C1 segment of cervical spinal cord (tissue), 14 donors: Measurements from ENCODE around the gene GTF2A2.

Experiments
- DNase-seq, 14 donors: peaks; one replicate each; lab custom pipeline; 2025; lab: John Stamatoyannopoulos, UW

Gene GTF2A2

DNA sequence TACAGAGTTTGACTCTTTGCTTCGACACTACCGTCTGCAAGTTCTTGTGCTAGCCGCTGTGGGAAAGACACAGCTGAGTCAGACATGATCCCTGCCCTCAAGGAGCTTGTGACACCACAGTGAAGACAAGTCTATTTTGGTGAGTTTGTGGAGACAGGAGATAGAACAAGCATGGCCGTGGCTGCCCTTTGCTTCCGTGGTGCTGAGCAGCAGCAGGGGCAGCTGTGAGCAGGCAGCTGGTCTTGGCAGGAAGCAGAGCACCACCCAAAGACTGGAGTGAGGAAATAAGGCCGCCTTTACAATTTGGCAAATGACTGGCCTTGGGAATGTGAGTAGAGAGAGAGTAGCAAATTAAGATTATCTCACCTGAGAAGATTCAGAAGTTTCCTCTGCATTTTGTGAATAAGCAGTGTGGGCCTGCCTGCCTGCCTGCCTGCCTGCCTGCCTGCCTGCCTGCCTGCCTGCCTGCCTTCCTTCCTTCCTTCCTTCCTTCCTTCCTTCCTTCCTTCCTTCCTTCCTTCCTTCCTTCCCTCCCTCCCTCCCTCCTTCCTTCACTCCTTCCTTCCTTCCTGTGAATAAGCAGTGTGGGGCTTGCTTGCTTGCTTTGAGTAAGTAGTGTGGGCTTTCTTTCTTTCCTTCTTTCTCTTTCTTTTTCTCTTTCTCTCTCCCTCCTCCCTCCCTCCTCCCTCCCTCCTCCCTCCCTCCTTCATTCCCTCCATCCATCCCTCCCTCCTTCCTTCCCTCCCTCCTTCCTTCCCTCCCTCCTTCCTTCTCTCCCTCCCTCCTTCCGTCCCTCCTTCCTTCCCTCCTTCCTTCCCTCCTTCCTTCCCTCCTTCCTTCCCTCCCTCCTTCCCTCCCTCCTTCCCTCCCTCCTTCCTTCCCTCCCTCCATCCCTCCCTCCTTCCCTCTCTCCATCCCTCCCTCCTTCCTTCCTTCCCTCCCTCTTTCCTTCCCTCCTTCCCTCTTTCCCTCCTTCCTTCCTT, 47.3 kb downstream of the GTF2A2 start:
- no peak for DNase-seq

DNA sequence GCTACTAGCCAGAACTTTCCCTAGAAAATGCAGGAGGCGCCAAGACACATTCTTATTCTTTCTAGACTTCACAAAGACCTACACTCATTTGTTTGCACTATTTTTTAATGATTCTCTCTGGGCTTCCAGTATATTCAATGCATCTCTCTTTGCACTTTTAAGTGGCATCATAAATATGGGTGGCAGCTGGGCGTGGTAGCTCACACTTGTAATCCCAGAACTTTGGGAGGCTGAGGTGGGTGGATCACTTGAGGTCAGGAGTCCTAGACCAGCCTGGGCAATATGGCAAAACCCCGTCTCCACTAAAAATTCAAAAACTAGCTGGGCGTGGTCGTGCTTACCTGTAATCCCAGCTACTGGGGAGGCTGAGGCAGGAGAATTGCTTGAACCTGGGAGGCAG, 51.3 kb downstream of the GTF2A2 start:
- no peak for DNase-seq

DNA sequence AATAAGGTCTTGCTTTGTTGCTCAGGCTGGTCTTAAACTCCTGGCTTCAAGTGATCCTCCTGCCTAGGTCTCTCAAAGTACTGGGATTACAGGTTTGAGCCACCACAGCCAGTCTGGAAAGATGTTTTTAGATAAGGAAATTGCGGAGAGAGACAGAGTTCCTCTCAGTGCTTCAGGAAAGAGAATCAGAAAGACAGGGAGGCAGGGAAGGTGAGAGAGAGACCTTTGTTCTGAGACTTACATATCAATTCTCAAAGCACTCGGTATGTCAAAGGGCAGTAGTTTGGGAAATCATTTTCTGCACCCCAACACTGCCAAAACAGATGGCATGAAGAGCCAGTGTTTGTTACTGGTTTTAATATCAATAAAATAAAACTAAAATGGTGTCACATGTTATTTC, 58.9 kb downstream of the GTF2A2 start:
- DNase-seq = no peak

DNA sequence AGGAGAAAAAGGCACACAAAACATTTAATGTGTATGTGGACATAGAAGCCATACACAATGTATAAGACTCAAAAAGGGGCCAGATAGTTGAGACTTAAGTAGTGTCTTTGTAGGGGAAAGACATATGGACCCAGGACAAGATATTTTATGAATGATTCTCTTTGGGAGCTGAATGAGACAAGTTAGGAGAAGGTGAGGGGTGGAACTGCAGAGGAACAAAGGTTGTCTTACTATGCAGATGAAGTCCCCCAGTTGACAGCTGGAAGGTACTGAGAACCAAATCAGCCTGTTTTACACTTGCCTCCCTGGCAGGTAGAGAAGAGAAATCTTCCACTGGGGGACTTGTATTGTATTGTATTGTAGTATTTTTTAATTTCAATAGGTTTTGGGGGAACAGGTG, 60.7 kb downstream of the GTF2A2 start:
- no peak for DNase-seq

DNA sequence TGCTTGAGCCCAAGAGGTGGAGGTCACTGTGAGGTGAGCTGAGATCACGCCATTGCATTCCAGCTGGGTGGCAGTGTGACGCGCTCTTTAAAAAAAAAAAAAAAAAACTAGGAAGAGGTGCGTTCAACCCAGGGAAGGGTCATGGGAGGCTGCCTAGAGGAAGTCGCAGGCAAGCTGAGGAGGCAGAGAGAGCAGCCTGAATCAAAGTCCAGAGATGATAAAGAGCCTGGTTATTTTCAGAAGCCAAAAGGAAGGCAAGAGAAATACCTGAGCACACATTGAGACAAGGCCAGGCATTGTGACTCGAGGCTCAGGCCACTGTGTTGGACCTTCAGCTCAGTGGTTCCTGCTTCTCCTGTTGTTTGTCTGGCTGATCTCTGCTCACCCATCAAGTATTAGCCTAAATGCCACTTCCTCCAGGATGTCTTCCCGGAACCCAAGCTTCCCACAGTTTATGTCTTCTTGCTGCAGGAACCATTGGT, 61.8 kb downstream of the GTF2A2 start:
- DNase-seq = no peak

DNA sequence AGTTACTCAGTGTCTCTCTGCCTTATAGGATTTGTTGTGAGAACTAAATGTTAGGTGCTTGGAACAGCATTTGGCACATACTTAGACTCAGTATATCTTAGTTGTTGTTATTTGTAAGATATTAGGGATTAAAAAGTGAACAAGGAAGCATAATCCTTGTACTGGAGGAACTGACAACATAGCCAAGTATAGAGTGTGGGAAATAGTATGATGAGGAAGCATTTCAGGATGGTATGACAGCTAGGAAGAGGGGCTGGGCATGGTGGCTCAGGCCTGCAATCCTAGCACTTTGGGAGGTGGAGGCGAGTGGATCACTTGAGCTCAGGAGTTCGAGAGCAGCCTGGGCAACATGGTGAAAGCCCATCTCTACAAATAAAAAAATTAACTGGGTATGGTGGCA, 62.3 kb downstream of the GTF2A2 start:
- no peak for DNase-seq

DNA sequence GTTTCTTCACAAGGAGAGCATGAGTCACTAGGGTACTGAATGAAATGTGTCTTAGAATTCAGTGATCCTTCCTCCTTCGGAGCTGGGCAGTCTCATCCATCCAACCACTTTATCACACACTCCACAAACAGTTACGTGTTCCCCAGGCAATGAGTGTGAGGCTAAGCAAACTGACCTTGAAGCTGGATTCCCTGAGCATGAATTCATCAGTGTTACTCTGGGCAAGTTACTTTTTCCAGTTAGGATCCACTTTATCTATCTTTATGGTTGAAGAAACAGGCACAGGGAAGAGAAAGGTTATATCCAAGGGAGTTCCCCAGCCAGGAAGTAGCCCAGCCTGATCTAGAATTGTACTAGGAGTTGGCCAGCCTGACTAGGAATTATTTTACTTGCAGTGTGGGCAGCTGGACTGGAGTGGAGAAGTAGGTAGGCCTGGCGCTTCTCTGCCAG, 62.8 kb downstream of the GTF2A2 start:
- no peak for DNase-seq

DNA sequence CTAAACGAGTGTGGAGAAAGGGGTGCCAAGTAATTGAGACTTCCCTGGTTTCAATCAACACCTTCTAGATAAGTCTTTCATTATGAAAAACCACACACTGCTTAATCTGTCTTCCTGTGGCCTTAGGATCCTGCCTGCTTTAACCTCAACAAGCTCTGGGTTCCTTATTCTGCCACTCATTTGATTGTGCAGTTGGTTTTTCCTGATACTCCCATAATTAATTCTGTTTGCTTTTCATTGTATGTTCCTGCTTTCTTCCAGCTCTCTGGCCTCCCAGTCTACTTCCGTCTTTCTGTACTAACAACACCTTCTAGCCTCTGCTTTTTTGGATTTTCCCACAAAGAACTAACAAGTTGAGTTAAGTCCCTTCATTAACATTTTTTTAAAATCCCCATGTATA, 66.0 kb downstream of the GTF2A2 start:
- no peak for DNase-seq

DNA sequence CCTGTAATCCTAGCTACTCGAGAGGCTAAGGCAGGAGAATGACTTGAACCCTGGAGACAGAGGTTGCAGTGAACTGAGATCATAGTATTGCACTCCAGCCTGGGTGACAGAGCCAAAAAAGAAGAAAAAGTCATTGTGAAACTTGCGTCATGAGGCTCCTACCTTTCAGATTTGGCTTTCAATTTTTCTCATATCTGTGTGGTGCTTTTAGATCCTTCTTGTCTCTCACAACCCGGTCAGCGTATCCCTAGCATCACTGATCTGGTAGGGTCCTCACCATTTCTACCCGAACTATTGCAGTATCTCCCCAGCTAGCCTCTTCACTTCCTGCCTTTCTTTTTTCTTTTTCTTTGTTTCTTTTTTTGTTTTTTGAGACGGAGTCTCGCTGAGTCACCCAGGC, 67.3 kb downstream of the GTF2A2 start:
- DNase-seq = no peak
